ENCODE results near the gene MEGF8.

Gene MEGF8

DNA sequence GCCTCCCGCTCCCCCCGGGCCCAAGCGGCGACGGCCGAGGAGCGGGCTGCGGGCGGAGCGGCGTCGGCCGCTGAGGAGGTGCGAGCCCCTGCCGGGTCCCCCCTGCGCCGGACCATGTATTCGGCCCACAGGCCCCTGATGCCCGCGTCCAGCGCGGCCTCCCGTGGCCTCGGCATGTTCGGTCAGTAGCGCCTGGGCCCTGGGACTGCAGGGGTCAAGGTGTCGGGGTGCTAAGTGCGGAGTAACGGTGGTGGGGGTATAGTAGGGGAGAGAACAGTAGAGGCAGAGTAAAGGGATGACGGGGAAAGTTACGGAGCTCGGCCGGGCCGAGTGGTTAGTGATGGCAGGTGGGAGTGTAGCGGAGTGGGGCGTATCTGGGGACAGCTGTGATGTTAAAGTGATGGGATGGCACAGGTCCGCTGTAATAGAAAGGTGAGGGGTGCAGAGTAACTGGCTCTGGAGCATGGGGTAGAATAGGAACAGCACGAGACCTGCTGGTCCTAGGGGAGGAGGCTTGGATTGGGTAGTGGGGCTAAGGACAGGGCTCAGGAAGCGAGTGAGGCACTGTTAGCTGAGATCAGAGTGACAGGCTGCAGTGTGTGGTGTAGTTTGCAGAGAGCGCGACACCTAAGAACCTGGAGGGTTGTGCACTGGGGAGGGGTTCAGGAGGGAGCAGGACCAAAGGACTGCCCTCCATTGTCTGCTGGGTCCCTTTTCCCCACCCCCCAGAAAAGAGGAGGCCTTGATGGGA lies 40.7 kb upstream of the MEGF8 start:
- intact Hi-C loops (cut with DNase I) = loop anchor here (2.0 kb wide), 1 partner anchor 40 kb away; the partner anchor contains the start of gene MEGF8

DNA sequence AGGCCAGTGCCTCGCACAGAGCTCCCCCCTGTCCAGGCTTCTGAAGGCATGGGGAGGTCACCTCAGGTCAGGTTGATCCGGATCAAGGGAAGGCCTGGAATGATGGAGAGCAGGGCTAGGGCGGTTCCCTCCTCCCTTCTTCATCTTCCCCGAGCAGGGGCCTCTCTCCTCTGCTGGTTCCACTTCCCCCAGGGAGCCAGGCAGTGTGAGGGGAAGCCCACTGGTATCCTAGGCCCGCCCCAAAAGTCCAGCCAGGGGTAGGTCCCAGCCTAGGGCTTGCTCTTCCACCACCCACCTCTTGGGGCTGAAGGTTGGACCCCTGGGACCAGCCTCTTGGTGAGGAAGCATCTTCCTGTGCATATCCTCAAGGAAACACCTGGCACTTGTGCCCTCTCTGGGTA lies 39.9 kb upstream of the MEGF8 start:
- intact Hi-C loops (cut with DNase I) = loop anchor here (2.0 kb wide), 1 partner anchor 39 kb away; the partner anchor contains the start of gene MEGF8
- DNase-seq = no peak

More for the DNA sequence above, 40.7 kb upstream of the MEGF8 start:
- DNase-seq = peak in 1 of 10 donors; percentile 84

DNA sequence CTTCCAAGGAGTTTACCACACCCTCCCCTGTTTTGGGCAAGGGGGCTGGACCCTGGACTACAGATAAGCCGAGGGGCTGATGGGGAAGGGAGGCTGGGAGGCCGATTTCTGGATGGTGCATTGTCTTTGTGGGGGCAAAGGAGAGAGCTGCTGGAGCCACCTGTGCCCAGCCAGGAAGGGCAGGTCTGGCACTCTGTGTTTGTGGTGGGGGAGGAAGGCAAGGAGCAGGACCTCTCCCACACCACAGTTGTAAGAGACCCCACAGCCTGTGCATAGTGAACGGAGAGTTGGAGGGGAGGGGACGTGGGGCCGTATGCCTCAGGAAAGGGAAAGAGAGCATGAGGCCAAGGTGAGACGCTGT lies 39.5 kb upstream of the MEGF8 start:
- peak in 1 of 10 donors; percentile 50 for DNase-seq
- intact Hi-C loops (cut with DNase I) = loop anchor here (2.0 kb wide), 1 partner anchor 39 kb away; the partner anchor contains the start of gene MEGF8

DNA sequence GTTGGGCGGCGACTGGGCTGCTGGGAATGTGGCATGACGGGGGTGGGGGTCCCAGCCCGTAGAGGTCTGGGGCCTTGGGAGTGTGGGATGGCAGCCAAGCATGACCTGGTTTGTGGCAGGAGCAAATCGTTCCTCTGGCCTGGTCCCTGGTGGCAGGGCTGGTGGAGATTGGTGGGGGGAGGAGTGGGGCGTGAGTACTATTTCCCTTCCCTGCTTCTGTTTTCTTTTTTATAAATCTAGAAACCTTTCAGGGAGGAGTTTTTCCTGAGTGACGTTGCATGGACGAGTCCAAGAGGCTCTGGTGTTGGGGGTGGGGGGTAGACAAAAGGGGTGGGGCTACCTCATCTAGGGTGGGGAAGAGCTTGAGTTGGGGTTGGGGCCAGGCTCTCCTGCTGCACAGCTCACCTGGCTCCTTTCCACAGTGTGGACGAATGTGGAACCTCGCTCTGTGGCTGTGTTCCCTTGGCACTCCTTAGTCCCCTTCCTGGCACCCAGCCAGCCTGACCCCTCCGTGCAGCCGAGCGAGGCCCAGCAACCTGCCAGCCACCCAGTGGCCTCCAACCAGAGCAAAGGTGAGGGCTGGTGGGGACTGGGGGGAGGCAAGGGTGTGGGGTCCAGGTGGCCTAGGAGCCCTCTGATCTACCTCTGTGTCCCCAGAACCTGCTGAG lies 39.0 kb upstream of the MEGF8 start:
- DNase-seq = peak in 2 of 10 donors; percentile 64 to 80
- intact Hi-C loops (cut with DNase I) = no loop called here

DNA sequence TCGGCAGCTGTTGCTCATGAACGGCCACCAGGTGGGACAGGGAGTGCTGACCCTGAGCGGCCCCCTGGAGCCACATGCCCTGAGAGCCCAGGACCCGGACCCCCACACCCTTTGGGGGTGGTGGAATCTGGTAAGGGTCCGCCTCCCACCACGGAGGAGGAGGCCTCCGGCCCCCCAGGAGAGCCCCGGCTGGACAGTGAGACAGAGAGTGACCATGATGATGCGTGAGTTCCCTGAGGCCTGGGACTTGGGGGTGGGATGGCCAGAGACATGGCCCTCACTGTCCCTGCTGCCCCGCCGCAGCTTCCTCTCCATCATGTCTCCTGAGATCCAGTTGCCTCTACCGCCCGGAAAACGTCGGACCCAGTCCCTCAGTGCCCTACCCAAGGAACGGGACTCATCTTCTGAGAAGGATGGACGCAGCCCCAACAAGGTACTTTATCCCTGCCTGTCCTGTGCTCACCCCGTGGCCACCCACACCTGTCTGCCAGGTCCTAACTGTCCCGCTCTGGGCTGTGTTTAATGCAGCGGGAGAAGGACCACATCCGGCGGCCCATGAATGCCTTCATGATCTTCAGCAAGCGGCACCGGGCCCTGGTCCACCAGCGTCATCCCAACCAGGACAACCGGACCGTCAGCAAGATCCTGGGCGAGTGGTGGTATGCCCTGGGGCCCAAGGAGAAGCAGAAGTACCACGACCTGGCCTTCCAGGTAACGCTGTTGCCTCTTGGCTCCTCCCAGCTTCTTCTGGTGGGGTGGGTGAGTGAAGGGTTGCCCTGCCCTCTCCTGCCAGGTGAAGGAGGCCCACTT lies 38.2 kb upstream of the MEGF8 start:
- intact Hi-C loops (cut with DNase I) = no loop called here

DNA sequence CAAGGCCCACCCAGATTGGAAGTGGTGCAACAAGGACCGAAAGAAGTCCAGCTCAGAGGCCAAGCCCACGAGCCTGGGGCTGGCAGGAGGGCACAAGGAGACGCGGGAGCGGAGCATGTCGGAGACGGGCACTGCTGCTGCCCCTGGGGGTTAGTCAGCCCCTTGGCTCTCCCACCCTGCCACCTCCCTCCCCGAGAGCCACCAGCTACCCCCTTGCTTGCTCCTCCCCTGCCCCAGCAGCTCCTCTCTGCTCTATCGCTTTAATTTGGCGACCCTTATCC lies 37.7 kb upstream of the MEGF8 start:
- DNase-seq = peak in 2 of 10 donors; percentile 55 to 58
- intact Hi-C loops (cut with DNase I) = no loop called here

More for the DNA sequence above, 38.2 kb upstream of the MEGF8 start:
- DNase-seq = peak in 2 of 10 donors; percentile 66 to 76

DNA sequence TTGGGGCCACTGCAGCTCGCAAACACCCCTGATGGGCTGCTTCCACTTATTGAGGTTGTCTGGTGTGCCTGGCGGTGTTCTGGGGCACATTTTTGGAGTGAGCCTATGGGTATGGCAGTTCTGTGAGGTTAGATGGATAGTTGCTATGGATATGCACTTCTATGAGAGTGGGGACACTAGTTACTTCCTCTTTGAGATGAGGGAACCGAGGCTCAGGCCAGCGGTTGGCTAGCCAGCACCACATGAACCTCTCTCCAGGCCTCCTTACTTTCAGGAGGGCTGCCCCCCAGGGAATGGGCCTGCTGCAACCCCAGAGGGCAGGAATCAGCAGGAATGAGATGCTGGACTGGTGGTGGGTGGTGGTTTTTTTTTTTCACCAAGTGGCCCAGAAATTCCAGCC lies 37.0 kb upstream of the MEGF8 start:
- peak in 1 of 10 donors; percentile 39 for DNase-seq
- intact Hi-C loops (cut with DNase I) = no loop called here

DNA sequence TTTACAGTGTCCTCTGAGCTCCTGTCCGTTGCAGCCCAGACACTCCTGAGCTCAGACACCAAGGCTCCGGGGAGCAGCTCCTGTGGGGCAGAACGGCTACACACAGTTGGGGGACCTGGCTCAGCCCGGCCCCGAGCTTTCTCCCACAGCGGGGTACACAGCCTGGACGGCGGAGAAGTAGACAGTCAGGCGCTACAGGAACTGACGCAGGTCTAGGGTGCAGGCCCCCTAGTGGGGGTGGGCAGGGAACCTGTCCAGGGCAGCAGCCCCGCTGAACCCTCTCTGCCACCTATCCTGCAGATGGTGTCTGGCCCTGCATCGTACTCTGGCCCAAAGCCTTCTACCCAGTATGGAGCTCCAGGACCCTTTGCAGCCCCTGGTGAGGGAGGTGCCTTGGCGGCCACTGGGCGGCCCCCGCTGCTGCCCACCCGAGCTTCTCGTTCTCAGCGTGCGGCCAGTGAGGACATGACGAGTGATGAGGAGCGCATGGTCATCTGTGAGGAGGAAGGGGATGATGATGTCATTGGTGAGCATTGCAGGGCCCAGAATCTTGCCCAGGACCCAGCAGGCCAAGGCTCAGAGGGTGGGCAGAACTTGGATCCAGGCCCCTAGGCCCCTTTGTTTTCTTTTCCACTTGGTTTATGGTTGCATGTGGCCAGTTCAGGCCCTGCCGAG lies 36.4 kb upstream of the MEGF8 start:
- intact Hi-C loops (cut with DNase I) = no loop called here
- DNase-seq = peak in 2 of 10 donors; percentile 62 to 74

DNA sequence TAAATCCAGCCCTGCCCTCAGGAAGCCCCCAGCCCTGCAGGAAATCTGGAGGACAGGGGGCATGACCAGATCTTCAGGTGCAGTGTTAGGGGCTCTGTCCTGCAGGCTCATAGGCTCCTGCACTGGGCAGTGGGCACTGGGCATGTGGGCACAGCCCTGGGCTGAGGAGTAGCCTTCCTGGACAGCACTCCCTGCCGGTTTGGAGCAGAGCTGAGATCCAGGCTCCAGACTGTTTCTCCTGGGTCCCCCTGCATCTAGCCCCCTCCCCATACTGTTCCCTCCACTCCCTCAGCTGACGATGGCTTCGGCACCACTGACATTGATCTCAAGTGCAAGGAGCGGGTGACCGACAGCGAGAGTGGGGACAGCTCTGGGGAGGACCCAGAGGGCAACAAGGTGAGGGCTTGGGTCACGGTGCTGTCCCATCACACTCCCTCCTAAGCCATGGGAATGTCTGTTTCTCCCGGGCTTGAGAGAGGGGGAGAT lies 35.8 kb upstream of the MEGF8 start:
- DNase-seq = peak in 1 of 10 donors; percentile 45
- intact Hi-C loops (cut with DNase I) = no loop called here

DNA sequence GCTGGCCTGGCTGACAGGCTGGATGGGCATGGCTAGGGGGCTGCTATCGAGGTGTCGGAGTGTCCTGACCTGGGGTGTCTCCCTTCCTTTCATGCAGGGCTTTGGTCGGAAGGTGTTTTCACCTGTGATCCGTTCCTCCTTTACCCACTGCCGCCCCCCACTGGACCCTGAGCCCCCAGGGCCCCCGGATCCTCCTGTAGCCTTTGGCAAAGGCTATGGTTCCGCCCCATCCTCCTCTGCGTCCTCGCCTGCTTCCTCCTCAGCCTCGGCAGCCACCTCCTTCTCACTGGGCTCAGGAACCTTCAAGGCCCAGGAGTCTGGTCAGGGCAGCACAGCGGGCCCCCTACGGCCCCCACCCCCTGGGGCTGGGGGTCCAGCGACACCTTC lies 35.3 kb upstream of the MEGF8 start:
- intact Hi-C loops (cut with DNase I) = no loop called here
- peak in 1 of 10 donors; percentile 62 for DNase-seq

DNA sequence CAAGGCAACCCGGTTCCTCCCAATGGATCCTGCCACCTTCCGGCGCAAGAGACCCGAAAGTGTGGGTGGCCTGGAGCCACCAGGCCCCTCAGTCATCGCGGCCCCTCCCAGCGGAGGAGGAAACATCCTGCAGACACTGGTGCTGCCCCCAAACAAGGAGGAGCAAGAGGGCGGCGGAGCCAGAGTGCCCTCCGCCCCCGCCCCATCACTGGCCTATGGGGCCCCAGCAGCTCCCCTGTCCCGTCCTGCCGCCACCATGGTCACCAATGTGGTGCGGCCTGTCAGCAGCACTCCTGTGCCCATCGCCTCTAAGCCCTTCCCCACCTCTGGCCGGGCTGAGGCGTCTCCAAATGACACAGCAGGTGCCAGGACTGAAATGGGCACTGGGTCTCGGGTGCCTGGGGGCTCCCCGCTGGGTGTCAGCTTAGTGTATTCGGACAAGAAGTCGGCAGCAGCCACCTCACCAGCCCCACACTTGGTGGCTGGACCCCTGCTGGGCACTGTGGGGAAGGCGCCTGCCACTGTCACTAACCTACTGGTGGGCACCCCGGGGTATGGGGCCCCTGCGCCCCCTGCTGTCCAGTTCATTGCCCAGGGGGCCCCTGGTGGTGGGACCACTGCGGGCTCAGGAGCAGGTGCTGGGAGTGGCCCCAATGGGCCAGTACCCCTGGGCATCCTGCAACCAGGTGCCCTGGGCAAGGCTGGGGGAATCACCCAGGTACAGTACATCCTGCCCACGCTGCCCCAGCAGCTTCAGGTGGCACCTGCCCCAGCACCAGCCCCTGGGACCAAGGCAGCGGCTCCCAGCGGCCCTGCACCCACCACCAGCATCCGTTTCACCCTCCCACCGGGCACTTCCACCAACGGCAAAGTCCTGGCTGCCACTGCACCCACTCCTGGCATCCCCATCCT lies 34.7 kb upstream of the MEGF8 start:
- intact Hi-C loops (cut with DNase I) = no loop called here
- peak in 3 of 10 donors; percentile 62 to 86 (median 66) for DNase-seq

DNA sequence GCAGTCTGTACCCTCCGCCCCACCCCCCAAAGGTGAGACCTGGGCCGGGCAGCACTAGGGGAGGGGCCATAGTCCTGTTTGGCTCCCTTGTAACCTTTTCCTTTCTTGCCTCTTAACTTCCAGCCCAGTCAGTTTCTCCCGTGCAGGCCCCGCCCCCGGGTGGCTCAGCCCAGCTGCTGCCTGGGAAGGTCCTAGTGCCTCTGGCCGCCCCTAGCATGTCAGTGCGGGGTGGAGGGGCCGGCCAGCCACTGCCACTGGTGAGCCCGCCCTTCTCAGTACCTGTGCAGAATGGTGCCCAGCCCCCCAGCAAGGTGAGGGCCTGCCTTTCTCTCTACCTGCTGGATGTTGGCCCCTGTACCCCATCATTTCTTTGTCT lies 34.0 kb upstream of the MEGF8 start:
- DNase-seq = peak in 2 of 10 donors; percentile 8 to 84
- intact Hi-C loops (cut with DNase I) = no loop called here

DNA sequence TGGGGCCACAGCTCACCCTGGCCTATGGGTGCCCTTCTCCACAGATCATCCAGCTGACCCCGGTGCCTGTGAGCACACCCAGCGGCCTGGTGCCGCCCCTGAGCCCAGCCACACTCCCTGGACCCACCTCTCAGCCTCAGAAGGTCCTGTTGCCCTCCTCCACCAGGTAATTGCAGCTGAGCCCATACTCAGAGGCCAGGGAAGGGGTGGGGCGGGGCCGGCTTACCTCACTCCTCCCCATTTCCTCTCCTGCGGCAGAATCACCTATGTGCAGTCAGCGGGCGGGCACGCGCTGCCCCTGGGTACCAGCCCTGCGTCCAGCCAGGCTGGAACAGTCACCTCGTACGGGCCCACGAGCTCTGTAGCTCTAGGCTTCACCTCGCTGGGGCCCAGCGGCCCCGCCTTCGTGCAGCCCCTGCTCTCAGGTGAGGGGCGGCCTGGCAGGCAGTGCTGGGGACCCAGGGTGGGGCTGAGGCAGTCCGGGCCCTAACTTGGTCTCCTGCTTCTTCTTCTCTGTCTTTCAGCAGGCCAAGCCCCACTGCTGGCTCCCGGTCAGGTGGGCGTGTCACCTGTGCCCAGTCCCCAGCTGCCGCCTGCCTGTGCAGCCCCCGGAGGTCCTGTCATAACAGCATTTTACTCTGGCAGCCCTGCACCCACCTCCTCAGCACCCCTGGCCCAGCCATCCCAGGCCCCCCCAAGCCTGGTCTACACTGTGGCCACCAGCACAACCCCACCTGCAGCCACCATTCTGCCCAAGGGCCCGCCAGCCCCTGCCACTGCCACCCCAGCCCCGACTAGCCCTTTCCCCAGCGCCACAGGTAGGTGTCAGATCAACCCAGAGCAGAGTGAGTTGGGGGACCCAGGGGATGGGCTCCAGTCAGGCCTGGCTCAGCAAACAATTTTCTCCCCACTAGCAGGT lies 33.1 kb upstream of the MEGF8 start:
- intact Hi-C loops (cut with DNase I) = no loop called here
- DNase-seq = no peak

DNA sequence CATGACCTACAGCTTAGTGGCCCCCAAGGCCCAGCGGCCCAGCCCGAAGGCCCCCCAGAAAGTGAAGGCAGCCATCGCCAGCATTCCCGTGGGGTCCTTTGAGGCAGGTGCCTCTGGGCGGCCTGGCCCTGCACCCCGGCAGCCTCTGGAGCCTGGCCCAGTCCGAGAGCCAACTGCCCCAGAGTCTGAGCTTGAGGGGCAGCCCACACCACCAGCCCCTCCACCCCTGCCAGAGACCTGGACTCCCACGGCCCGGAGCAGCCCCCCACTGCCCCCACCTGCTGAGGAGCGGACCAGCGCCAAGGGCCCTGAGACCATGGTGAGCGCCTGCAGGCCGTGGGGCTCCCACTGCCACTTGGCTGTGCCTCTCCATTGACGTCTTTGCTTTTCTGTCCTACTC lies 32.5 kb upstream of the MEGF8 start:
- intact Hi-C loops (cut with DNase I) = no loop called here

DNA sequence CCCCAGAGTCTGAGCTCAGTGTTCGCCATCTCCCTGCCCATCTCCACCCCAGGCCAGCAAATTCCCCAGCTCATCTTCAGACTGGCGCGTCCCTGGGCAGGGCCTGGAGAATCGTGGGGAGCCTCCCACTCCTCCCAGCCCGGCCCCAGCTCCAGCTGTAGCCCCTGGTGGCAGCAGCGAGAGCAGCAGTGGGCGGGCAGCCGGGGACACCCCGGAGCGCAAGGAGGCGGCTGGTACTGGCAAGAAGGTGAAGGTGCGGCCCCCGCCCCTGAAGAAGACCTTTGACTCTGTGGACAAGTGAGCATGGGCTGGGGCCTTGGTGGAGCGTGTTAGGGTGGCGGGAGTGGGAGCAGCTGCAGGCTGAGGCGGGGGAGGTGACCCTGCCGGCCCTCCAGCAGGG lies 31.9 kb upstream of the MEGF8 start:
- intact Hi-C loops (cut with DNase I) = no loop called here
- peak in 2 of 10 donors; percentile 8 to 84 for DNase-seq

More for the DNA sequence above, 32.5 kb upstream of the MEGF8 start:
- DNase-seq = no peak

DNA sequence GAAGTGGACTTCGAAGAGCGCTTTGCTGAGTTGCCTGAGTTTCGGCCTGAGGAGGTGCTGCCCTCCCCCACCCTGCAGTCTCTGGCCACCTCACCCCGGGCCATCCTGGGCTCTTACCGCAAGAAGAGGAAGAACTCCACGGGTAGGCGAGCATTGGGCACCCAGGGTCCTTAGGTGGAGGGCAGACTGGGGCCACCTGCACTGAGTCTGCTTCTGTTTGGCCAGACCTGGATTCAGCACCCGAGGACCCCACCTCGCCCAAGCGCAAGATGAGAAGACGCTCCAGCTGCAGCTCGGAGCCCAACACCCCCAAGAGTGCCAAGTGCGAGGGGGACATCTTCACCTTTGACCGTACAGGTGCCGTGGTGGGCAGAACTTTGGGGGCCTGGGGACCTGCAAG lies 31.5 kb upstream of the MEGF8 start:
- intact Hi-C loops (cut with DNase I) = no loop called here
- no peak for DNase-seq

DNA sequence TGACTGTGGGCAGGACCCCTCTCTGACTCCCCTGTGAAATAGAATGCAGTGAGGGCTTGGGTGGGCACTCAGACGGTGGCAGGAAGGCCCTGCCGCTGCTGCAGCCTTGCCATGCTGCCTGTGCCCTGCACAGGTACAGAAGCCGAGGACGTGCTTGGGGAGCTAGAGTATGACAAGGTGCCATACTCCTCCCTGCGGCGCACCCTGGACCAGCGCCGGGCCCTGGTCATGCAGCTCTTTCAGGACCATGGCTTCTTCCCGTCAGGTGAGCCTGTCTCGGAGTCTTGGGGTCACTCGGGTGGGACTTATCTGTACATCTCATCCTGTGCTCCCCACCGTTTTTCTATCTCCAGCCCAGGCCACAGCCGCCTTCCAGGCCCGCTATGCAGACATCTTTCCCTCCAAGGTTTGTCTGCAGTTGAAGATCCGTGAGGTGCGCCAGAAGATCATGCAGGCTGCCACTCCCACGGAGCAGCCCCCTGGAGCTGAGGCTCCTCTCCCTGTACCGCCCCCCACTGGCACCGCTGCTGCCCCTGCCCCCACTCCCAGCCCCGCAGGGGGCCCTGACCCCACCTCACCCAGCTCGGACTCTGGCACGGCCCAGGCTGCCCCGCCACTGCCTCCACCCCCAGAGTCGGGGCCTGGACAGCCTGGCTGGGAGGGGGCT lies 30.8 kb upstream of the MEGF8 start:
- peak in 1 of 10 donors; percentile 49 for DNase-seq
- intact Hi-C loops (cut with DNase I) = loop anchor here (5.0 kb wide), 1 partner anchor 47 kb away; no protein-coding TSS in a partner anchor

DNA sequence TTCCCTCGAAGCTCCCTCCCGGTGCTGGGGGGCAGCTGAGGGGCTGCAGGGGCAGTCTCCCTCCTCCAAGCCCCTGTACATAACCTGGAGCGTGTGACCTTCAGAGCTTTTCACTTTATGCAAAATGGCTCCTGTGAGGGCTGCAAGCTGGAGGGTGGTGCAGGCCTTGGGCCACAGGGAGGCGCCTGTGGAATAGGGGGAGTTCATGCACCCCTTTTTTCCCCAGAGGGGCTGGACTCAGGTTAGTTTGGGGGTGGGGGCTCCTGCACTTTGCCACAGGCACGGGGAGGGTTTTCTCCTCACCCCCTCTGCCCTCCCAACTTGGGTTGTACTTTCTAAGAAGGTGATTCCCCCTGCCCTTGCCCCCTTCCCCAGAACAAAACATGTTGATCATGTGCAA lies 30.1 kb upstream of the MEGF8 start:
- intact Hi-C loops (cut with DNase I) = loop anchor here (5.0 kb wide), 1 partner anchor 48 kb away; no protein-coding TSS in a partner anchor
- peak in 1 of 10 donors; percentile 61 for DNase-seq
